ENCODE data around the gene CD93.

- TF ChIP-seq CTCF (IDR thresholded peaks at IDR 0.05) (no peak), POLR2A (IDR thresholded peaks at IDR 0.05) (no peak)
Observed at GRCh38 chr20:23090147-23090546, 4.0 kb upstream of the CD93 start.
